Measurements from ENCODE around the gene KAT14.
"Not testable (repeated sequence)": the region's sequence is repeated elsewhere in the genome, so short reads cannot be mapped to it uniquely, and the experiment has no call there.

The KAT14 gene

GRCh38 chr20:18137412-18138265, at the start of gene KAT14, which contains the start of gene PET117:
TSS of gene KAT14 (plus strand) at chr20:18137863. CDS start at chr20:18142661, 4,798 bp downstream.
TSS of gene PET117 (plus strand) at chr20:18137863. CDS start at chr20:18137956, 93 bp downstream.
- peak; percentile 34 for DNase-seq

GRCh38 chr20:18088298-18088697, 49.4 kb upstream of the KAT14 start:
- not testable (repeated sequence) for DNase-seq

GRCh38 chr20:18088841-18089240, 48.8 kb upstream of the KAT14 start:
- not testable (repeated sequence) for DNase-seq

DNA sequence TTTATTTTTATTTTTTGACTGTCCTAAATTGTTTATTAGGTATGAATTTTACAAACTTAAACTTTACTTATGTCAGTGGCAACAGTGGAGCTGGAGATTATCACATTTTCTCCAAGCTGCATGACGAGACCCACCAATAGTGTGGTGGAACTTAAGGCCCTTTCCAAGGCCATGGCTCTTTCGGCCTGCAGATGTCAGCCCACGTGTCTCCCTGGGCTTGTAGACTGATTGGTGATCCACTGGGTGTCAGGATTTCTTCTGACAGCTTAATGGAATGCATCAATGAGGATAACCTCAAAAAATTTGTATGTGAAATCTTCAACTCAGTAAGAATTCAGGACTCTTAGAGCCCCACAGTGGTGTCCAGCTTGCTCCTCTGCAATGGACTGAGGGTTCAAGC, 47.6 kb upstream of the KAT14 start:
- no peak for DNase-seq

DNA sequence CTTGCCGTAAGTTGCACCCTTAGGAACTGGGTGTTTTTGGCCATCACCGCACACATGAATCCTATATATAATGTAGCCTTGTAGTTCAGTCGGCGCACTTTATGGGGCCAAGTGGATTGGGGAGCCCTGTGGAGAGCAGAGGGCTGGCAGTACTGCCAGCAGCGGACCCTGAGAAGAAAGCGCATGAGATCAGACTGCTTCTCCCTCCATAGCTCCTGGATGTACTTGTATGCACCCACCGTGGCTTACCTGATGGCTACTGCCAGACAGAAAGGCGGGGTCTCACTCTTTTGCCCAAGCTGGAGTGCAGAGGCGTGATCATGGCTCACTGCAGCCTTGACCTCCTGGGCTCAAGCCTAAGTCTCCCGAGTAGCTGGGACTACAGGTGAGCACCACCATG, 47.2 kb upstream of the KAT14 start:
- no peak for DNase-seq

DNA sequence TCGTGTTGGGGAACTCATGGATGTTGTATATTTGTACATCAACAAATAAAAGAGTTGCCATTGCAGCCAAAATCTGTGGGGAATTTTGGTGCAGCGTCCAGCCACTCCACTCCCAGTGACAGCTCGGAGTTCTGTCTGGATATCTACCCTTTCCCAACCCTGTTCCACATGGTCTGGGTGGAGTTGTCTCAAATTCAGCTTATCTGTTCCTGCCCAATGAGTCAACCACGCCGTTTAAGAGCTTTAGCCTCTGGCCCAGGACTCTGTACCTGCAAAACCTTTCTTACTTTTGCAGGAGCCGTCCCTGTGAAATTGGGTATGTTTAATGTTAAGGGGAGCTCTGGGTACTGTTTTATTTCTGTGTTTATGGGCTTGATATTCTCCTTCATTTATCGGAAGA, 46.0 kb upstream of the KAT14 start:
- DNase-seq = no peak

DNA sequence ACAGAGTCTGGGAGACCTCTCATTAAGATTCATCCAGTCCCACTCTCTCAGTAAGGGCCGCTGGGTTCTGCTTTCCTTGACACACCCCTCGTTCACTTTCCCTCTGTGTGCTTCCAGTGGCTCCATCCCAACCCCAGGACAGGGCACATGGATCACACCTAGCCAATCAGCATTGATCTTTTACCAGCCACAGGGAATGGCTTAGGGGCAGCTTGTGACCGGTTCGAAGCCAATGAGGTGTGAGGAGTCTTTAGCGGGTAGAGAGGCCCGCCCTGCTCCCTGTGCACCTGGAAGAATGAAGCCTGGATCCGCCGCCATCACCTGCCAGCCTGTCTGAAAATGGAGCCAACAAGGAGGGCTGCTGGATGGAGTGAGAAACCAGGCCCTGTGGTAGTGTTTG, 44.8 kb upstream of the KAT14 start:
- no peak for DNase-seq

DNA sequence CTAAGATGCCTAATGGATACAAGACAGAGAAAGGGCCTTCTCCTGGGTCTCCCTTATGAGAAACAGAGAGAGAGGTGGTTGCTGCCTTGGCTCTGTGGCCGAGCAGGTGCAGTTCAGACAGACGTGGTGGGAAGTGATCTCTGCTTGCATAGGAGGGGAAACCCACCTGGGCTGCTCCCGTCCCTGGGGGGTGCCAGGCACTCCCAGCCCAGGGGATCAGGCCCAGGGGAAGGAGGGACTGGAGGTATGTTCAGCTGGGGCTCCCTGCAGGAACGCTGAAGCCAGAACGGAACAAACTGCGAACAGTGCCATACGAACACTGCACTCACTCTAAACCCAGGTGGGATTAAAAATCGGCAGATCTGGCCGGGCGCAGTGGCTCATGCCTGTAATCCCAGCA, 44.3 kb upstream of the KAT14 start:
- no peak for DNase-seq

GRCh38 chr20:18094191-18094590, 43.5 kb upstream of the KAT14 start:
- no peak for DNase-seq

GRCh38 chr20:18100569-18100968, 37.1 kb upstream of the KAT14 start:
- DNase-seq = not testable (repeated sequence)

- DNase-seq = no peak
Measured at GRCh38 chr20:18101125-18101810, 36.4 kb upstream of the KAT14 start.

DNA sequence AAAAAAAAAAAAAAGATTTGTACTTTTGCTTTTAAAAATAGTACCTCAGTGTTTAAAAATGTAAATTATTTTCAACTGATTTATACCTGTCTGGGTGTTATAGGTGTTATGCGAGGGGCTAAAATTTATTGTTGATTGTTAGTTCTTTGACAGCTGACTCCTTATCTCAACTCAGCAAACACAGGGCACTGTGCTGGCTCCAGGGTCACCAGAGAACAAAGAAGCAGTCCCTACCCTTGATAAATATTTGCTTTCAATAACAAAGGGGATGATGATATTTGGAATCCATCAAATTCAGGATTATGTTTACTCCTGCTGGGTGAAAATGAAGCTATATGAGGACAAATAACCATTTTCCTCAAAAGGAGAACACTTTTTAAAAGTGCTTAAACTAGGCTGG, 34.2 kb upstream of the KAT14 start:
- no peak for DNase-seq

DNA sequence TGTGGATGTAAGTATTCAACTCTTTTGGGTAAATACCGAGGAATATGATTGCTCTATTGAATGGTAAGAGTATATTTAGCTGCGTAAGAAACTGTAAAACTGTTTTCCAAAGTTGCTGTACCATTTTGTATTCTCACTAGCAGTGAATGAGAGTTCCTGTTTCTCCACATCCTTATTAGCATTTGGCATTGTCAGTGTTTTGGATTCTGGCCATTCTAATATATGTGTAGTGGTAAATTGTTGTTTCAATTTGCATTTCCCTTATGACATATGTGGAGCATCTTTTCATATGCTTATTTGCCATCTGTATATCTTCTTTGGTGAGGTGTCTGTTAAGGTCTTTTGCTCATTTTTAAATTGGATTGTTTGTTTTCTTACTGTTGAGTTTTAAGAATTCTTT, 29.3 kb upstream of the KAT14 start:
- no peak for DNase-seq

DNA sequence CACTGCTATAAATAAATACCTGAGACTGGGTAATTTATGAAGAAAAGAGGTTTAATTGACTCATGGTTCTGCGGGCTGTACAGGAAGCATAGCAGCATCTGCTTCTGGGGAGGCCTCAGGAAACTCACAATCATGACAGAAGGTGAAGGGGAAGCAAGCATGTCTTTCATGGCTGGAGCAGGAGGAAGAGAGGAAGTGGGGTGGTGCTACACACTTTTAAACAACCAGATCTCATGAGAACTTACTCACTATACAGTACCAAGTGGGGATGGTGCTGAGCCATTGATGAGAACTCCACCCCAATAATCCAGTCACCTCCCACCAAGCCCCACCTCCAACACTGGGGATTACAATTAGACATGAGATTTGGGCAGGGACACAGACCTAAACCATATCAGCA, 9.1 kb upstream of the KAT14 start:
- DNase-seq = not testable (repeated sequence)

GRCh38 chr20:18132663-18133062, 5.0 kb upstream of the KAT14 start:
- DNase-seq = no peak

DNA sequence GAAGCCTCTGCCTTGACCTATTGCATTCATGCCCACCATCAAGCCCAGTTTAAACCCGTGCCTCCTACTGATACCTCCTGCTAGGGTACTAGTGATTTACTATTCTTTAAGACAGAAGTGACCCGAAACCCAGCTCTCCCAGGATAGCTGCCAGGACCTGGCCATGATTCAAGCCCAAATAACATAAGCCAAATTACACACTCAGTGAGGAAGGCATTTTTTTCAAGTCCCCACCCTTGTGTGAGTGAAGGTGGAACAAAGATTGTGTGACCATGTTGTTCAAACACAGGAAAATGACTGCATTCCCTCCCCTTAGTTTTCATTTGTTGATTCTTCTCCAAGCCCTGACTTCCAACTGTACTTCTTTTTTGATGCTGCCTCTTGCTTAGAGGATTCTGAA, 3.7 kb upstream of the KAT14 start:
- no peak for DNase-seq

DNA sequence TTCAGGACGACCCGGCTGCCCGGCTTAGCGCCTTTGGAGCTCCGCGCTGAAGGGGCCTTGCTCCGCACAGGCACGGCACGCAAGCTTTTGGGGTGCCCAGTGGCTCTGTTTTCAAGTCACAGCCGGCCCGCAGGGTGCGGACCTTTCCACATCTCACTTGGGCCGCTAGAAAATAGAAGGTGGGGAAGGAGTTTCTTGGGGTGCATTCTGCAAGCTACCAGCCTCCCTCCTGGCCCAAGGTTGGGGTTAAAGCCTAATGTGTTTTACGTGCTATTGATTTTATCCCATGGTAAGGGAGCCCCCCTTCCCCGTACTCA, 561 bp downstream of the KAT14 start:
- no peak for DNase-seq

- no peak for DNase-seq
Measured at GRCh38 chr20:18138639-18139583, 1.2 kb downstream of the KAT14 start.

- no peak for DNase-seq
Measured at GRCh38 chr20:18139832-18140231, 2.2 kb downstream of the KAT14 start.

GRCh38 chr20:18144541-18145099, 7.0 kb downstream of the KAT14 start:
- no peak for DNase-seq

GRCh38 chr20:18154342-18154741, 16.7 kb downstream of the KAT14 start:
- DNase-seq = no peak

DNA sequence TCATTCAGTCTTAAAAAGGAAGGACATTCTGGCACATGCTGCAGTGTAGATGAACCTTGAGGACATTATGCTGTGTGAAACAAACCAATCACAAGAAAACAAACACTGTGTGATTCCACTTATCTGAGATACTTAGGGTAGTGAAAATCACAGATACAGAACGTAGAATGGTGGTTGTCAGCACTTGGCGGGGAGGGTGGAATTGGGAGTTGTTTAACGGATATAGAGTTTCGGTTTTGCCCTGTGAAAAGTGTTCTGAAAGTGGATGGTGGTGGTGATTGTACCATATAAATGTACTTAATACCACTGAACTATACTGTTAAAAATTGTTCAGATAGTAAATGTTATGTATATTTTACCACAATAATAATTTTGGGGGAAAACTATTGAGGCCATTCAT, 18.4 kb downstream of the KAT14 start:
- DNase-seq = no peak

GRCh38 chr20:18164356-18164755, 26.7 kb downstream of the KAT14 start:
- DNase-seq = no peak
